Esophagus squamous epithelium (tissue), 4 donors: Measurements from ENCODE around the gene SUPT20H.

ENCODE experiments used
- POLR2A ChIP-seq, 4 donors: fragments of 450-650 bp; IDR thresholded peaks; one replicate each; pipeline ENCODE4 v1.6.1; 2017; ENCODE audit warnings: antibody characterized with exemption in 4 of 4, mild to moderate bottlenecking in 4 of 4, moderate library complexity in 3 of 4
- TF ChIP-seq, protein P1 (sequence below), 6 experiments: fragments of 450-650 bp in 4 of 6; fragments of 200-600 bp in 2 of 6; sonication (generic) in 2 of 6; IDR thresholded peaks; one replicate each; pipeline ENCODE4 v1.5.1; 2016 to 2019; ENCODE audit warnings: antibody characterized with exemption in 6 of 6, mild to moderate bottlenecking in 4 of 6, moderate library complexity in 4 of 6

DNA sequence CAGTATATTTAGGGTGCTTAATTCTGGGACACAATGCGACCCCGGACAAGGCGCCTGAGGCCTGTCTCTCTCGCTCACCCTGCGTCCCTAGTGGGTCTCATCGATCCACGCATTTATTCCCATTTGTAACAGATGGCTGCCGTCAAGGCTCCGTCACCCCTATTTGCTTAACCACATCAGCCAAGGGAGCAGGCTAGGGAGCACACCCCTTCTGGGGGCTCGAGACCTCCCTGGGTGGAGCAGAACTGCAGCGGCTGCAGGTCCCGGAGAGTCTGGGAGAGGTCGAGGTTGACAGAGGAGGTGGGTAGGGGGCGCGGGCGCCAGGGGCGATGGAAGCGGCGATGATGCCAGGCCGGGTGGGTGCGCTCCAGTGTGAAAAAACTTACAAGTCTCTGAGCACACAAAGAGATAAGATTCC is 60.9 kb downstream of the SUPT20H start:
- TF ChIP-seq, protein P1, sequence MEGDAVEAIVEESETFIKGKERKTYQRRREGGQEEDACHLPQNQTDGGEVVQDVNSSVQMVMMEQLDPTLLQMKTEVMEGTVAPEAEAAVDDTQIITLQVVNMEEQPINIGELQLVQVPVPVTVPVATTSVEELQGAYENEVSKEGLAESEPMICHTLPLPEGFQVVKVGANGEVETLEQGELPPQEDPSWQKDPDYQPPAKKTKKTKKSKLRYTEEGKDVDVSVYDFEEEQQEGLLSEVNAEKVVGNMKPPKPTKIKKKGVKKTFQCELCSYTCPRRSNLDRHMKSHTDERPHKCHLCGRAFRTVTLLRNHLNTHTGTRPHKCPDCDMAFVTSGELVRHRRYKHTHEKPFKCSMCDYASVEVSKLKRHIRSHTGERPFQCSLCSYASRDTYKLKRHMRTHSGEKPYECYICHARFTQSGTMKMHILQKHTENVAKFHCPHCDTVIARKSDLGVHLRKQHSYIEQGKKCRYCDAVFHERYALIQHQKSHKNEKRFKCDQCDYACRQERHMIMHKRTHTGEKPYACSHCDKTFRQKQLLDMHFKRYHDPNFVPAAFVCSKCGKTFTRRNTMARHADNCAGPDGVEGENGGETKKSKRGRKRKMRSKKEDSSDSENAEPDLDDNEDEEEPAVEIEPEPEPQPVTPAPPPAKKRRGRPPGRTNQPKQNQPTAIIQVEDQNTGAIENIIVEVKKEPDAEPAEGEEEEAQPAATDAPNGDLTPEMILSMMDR (IDR thresholded peaks at IDR 0.05), result no peak
- no peak for TF ChIP-seq POLR2A (IDR thresholded peaks at IDR 0.05)
